HG03175 (cell line): Measurements from ENCODE around the gene NPHP4.

Experiments used
- ATAC-seq: cut with Tn5 transposase; IDR thresholded peaks from one replicate; pipeline ENCODE4 v1.9.1; 2021; ENCODE audit warnings: mild to moderate bottlenecking, moderate library complexity; ENCODE audit not compliant: unreplicated experiment

Gene NPHP4

DNA sequence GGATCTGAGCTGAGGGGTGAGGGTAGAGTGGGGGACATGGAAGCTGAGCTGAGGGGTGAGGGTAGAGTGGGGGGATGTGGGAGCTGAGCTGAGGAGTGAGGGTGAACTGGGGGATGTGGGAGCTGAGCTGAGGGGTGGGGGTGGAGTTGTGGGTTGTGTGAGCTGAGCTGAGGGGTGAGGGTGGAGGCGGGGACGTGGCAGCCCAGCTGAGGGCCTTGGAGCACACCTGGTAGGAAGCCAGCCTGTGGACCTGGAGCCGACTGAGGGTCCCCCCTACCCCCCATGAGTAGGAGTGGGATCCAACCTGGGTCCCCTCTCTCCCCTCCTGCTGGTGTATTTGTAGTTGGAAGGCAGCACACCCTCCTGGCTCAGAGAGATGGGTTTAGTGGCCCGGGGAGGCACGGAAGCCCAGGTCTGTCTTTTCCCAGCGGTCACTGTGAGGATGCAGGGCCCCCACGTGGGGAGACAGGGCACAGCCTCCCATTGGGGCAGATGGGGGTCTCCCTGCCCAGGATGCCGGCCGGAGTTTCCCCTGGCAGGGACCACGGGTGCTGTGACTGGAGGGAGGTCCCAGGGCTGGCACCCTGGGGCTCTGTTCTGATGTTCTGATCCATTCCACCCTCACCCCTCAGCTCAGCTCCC is 13.2 kb upstream of the NPHP4 start:
- no peak for ATAC-seq

DNA sequence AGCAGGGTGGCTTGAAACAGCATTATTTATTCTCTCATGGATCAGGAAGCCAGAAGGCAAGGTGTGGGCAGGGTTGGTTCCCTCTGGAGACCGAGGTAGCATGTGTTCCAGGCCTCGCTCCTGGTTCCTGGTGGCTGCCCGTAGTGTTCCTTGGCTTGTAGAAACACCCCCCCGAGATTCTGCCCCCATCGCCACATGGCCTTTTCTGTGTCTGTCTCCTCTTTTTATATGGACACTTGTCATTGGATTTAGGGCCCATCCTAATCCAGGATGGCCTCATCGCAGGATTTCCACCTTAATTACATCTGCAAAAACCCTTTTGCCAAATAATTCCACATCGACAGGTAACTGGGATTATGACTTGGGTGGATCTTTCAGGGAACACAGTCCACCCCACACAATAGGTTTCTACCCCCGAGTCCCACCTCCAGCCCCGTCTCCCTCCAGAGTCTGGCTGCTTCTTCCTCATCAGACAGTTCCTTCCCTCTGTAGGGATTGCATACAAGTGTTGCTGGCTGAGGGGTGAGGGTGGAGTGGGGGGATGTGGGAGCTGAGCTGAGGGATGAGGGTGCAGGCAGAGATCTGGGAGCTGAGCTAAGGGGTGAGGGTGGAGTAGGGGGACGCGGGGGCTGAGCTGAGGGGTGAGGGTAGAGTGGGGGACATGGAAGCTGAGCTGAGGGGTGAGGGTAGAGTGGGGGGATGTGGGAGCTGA is 12.3 kb upstream of the NPHP4 start:
- no peak for ATAC-seq

GRCh38 chr1:6003568-6004411 is 11.6 kb upstream of the NPHP4 start:
- no peak for ATAC-seq

- ATAC-seq, result no peak
These were observed 10.7 kb upstream of the NPHP4 start for GRCh38 chr1:6002714-6003501.

DNA sequence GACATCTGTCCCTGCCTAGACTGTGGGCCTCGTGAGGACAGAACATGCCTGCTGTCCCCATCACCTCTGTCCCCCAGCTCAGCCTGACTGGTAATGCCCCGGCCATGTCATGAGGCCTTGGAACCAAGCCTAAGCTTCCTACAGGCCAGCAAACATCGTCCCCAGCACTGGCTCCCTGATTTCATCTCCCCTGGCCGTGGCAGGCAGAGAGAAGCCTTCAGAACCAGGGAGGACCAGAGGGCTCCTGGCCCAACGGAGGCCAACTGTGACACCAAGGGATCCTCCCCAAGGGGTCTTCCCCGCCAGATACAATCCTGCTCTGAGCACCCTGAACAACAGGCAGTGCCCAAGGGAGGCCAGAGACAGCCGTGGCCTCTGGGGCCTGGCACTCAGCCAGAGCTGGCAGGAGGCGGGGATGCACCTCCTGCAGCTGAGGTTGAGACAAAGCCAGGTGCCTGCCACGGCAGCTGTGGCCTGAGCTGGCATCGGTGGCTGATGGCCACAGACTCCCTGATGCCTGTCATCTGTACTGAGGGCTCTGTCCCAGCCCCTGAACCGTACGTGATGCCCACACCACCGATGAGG is 9.9 kb upstream of the NPHP4 start:
- ATAC-seq, result no peak

- no peak for ATAC-seq
These were observed 8.4 kb upstream of the NPHP4 start for GRCh38 chr1:6000444-6001288.

GRCh38 chr1:5999711-6000443 is 7.7 kb upstream of the NPHP4 start:
- ATAC-seq, result no peak

DNA sequence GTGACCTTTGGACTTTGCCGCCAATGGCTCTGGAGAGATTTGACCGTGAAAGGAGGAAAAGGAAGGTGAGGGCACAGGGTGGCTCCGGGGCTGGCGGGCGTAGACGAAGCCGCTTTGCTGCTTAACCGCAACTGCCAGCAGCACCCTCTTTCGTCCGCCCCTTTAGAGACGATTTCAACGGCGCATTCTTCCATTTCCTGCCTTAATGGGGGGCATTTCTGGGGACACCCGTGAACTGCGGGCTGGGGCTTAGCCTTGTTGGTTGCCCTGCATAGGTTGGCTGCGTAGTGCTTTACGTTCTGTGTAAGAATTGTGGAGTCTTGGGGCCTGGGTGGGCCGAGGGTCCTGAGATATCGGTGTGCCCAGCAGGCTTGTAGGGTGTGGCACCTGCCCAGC is 6.7 kb upstream of the NPHP4 start:
- ATAC-seq, result no peak

DNA sequence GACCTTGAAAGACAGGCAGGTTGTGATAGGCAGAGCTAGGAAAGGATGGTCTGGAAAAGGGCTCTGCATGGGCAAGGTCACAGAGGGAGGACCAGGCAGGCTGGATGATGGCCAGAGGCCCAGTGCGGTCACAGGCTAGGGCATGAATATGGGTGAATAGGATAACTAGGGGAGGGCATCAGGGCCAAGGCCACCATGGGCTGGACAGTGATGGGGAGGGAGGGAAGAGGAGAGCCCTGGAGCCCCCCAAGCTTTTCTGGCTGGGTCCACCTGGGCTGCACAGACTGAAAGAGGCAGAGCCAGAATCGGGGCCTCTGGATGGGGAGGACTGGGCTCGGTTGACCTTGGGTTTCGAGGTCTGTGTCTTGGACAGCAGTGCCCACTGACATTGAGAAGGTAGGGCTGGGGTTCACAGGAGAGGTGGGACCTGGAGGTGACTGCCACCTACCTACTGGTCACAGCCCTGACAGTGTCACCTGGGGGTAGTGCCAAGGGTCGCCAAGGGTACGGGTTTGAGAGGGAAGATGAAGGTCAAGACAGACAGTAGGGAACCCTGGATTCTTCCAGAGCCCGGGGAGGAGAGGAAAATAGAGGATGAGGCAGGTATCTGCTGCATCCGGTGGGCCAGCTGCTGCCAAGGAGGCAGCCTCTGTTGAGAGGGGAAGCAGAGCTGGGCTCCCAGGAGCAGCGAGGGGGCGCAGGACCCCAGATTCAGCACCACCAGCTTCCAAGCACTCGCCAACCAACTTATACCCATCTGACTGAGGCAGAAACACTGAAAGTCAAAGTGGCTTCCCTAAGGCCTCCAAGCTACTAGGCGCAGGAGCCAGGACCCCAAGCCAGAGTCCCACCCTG is 6.1 kb upstream of the NPHP4 start:
- ATAC-seq, result no peak

DNA sequence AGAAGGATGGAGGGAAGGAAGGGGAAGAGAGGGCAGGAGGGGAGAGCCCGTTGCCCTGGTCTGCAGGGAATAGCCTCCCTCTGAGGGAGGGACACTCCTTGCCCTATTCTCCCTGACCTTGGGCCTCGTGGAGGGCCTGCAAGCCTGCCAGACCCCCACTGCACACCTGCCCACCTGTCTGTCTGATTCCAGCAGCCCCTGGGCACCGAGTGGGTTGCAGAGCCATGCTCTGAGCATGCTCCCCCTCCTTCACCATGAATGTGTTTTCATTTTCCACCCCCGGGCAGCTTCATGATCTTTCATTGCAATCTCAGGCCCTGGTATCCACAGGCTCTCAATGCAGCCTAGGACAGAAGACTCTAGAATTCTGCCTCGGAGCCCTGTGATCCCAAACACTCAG is 5.1 kb upstream of the NPHP4 start:
- ATAC-seq, result no peak

DNA sequence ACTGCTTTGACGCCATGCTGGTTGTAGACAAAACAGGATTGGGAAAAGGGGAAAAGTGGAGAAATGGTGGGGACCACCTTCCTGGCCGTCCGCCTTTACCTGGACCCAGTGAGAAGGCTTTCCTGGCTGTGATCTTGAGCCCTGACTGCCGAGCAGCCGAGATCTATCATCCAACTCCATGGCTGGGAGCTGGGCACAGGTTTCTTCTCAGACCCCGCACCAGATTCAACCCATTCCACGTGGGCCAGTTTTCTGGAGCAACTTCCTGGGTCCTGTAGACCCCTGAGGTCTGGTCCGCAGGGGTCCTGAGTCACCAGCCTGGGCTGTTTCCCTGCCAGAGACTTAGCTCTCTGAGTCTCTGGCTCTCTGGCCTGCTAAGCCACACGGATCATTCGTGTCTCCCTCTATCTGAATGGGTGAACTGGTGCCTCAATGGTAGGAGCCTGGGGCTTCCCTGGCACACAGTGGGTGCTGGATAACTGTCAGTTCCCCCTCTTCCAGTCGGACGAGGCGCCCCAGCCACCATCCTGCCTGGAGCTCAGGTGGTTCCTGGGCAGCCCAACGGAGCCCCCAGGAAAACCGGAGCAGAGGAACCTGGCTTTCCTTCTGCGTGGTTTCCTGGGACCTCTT is 4.5 kb upstream of the NPHP4 start:
- no peak for ATAC-seq

- ATAC-seq, result no peak
These were observed 3.8 kb upstream of the NPHP4 start for GRCh38 chr1:5995871-5996630.

DNA sequence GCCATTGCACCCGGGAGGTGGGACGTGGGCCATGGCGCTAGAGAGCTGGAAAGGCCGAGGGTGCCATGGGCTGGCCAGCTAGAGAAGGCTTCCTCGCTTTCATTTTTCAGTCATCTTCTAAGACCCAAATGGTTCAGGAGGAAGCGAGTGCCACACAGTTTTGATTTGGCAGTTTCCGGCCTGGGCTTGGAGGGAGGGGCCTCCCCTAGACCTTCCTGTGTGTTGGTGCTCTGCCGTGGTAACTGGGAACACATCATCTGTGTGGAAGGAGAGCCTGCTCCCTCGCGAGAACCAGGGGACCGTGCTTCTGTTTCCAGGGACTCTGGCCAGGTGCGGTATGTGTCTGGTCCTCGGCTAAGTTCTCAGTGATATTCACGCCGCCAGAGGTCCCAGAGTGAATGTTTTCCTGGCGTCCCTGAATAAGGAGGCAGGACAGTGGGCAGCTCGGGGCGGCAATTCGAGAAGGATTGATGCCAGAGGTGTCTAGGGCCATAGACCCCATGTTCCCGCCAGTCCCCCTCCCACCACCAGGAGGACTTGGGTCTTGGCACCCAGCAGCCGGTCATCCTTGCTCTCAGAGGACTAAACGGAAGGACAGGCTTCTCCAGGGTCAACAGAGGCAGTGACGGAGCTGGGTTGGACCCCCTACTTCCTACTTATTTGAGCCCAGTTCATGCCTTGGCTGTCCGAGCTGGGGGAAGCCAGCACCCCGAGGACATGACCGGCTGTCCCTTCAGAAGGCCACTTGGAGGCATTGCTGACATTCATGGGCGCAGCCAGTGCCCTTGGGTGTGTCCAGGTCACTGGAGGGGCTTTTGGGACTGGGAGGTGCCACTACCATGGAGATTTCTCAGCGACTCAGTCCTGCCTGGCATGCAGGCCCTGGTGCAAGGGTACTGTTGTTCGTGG is 2.7 kb upstream of the NPHP4 start:
- ATAC-seq, result no peak

DNA sequence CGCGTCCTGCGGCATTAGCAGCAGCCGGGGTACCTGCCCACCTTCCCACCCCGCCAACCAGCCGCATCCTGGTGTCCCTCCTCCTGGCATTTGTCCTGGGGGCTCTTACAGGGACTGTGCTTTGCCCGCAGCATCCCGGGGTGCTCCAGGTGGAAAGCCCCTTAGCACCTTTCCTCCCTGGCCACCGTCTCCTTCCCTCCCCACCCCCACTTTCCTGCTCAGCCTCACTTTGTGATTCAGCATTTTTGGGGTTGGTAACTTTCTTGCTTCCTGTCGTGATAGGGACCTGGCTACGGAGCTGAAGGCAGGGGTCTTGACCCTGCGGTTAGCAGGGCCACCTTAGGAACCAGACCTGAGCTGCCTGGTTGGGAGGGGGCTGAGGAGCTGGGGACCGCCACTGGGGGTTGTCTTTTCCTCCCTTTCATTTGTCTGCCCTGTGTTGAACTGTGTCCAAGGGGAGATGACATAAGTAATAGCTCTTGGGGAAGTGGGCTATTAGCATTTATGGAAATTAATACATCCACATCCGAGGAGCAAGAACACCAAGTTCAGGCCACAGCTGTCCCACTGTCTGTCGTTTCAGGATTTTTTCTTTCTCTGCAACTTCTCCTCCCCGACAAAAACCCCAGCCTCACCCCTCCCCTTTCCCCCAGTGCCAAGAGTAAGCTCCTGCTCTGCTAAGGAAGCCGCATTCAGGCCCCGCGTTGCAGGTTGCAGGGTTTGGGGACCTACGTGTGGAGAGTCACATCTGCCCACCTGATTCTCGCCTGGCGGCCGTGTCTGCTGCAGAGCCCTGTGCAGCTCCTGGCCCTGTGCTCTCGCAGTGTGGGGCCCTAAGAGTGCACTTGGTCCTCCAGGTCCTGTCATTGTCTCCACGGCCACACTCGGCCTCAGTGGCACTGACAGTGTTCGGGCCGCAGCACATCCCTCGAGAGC is 1.6 kb upstream of the NPHP4 start:
- no peak for ATAC-seq
